Measurements from ENCODE around the gene TXNRD1. TPM values are rescaled to one million over a fixed set of nuclear protein-coding genes. Genes with fewer than 3 reads are reported as not detected.

The TXNRD1 gene
- total and polyA plus RNA-seq, 2 of the 8 experiments (the other 6 are each of a cell fraction or from before 2014, with no cell fraction given), result 56.8 to 127 TPM

DNA sequence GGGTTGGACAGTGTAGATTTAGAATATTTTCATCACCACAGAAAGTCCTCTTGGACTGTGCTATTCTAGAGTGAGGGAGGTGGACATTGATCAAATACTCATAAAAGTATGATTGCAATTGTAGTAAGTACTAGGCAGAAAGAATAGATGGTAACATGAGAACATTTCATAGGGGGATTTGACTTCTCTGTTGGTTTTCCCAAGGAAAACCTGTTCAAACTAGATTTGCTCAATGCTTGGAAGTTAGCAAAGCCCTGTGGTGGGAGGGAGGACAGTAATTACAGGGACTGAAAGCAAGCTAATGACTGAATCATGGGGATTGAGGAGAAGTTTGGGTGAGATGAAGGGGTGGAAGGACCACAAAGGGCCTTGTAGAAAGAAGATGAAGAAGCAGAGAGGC lies 63.6 kb downstream of the TXNRD1 start (continued):
- TF ChIP-seq, protein P1, sequence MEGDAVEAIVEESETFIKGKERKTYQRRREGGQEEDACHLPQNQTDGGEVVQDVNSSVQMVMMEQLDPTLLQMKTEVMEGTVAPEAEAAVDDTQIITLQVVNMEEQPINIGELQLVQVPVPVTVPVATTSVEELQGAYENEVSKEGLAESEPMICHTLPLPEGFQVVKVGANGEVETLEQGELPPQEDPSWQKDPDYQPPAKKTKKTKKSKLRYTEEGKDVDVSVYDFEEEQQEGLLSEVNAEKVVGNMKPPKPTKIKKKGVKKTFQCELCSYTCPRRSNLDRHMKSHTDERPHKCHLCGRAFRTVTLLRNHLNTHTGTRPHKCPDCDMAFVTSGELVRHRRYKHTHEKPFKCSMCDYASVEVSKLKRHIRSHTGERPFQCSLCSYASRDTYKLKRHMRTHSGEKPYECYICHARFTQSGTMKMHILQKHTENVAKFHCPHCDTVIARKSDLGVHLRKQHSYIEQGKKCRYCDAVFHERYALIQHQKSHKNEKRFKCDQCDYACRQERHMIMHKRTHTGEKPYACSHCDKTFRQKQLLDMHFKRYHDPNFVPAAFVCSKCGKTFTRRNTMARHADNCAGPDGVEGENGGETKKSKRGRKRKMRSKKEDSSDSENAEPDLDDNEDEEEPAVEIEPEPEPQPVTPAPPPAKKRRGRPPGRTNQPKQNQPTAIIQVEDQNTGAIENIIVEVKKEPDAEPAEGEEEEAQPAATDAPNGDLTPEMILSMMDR (IDR thresholded peaks at IDR 0.05; ENCODE audit: control extremely low read depth in 1 of 3, insufficient read depth in 1 of 3, low read depth in 1 of 3, low read length in 3 of 3), result no peak
- TF ChIP-seq, protein P2, sequence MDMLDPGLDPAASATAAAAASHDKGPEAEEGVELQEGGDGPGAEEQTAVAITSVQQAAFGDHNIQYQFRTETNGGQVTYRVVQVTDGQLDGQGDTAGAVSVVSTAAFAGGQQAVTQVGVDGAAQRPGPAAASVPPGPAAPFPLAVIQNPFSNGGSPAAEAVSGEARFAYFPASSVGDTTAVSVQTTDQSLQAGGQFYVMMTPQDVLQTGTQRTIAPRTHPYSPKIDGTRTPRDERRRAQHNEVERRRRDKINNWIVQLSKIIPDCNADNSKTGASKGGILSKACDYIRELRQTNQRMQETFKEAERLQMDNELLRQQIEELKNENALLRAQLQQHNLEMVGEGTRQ (IDR thresholded peaks at IDR 0.05; ENCODE audit: low read length), result no peak

All from H1 (cell line).